Progenitor cell of endocrine pancreas (in vitro differentiated cells): ENCODE results near the gene PRMT3. TPM values are rescaled to one million over a fixed set of nuclear protein-coding genes. Genes with fewer than 3 reads are reported as not detected.
"Not testable (repeated sequence)": the region's sequence is repeated elsewhere in the genome, so short reads cannot be mapped to it uniquely, and the experiment has no call there.

Experiments
- DNase-seq: peaks from one replicate; pipeline ENCODE4 v3.0.0; 2021; ENCODE audit warnings: low spot score; ENCODE audit not compliant: unreplicated experiment
- H3K27ac Mint-ChIP-seq: 2 replicates; pipeline ENCODE4 v1.8.0; 2021; ENCODE audit warnings: mild to moderate bottlenecking, moderate library complexity, mixed read lengths
- H3K27me3 Mint-ChIP-seq: 2 replicates; pipeline ENCODE4 v1.8.0; 2021; ENCODE audit warnings: mixed read lengths
- H3K36me3 Mint-ChIP-seq: 2 replicates; pipeline ENCODE4 v1.8.0; 2022; ENCODE audit warnings: mixed read lengths; ENCODE audit not compliant: insufficient read depth
- H3K4me1 Mint-ChIP-seq: 2 replicates; pipeline ENCODE4 v1.8.0; 2021; ENCODE audit warnings: low read depth, mixed read lengths
- H3K4me3 Mint-ChIP-seq: 2 replicates; pipeline ENCODE4 v1.8.0; 2021; ENCODE audit warnings: low read depth, mild to moderate bottlenecking, moderate library complexity, mixed read lengths
- H3K9me3 Mint-ChIP-seq: 2 replicates; pipeline ENCODE4 v1.8.0; 2021; ENCODE audit warnings: low read depth, mixed read lengths
- CTCF ChIP-seq: fragments of 200-600 bp; sonication (generic); IDR thresholded peaks from one replicate; pipeline ENCODE4 v1.5.0; 2021; ENCODE audit warnings: antibody characterized with exemption, mild to moderate bottlenecking; ENCODE audit not compliant: unreplicated experiment
- total RNA-seq: library from RNA; stranded (reverse); gene quantifications from 2 replicates; pipeline ENCODE4 v1.2.1, GENCODE V29; 2021

The PRMT3 gene
- total RNA-seq, 1 donor from 2014 or later, result 12.2 TPM

DNA sequence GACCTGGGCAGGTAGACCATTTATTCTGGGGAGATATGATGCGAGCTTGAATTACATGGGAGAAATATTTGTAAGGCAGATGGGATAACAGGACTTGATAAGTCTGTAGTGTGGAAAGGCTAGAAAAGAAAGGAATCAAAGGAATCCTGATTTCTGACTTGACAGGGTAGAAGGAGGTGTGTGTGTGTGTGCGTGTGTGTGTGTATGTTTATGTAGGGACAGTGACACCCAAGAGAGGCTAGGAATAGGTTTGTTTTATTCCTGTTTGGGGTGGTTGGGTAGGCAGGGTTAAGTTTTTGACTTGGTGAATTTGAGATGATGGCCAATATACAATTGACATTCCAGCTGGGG lies 24.4 kb upstream of the PRMT3 start:
- Mint-ChIP-seq H3K4me1 (peaks cover 11% of the 10 kb centered on the region), H3K9me3 (no peaks in the 10 kb centered on the region), H3K27me3 (peaks cover 13% of the 10 kb centered on the region), H3K27ac (peak overlapping the region; percentile 81), H3K36me3 (no peaks in the 10 kb centered on the region), H3K4me3 (peak overlapping the region; percentile 73)
- no peak for TF ChIP-seq CTCF
- DNase-seq, result no peak

DNA sequence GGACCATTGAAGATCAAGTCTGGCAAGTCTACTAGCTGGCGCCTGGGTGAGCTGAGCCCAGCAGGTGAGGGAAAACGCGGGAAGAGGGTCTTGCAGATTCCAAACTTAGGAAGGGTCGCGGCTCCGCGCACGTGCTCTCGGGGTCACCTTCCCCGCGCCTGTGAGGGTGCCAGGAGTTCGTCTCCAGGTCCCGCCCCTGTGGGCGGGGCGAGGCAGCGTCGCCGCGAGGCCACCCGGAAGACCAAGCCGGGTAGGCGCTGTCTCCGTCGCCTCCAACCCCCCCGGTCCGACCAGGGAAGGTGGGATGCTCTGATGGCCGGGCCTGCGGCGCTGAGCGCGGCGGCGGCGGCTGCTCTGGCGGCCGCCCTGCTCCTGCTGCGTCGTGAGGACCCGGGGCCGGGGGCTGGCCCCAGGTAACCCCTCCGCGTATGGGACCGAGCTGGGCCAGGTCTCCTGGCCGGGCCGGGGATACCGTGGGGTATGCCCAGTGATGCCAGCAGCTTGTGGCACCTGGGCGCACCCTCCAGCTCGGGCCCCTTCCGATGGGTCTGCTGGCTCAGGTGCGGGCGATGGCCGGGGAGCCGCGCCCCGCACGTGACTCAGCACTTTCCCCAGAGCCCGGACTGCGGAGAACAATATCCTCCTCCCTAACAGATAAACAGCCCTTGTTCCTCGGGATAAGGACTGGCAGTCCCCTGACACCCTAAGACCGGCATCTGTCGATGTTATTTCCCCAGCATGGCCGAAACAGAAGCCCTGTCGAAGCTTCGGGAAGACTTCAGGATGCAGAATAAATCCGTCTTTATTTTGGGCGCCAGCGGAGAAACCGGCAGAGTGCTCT lies 23.8 kb upstream of the PRMT3 start, which contains the start of gene HTATIP2:
Gene HTATIP2, plus strand, starts transcription at position 215 of the 841 bp plus-strand sequence. Its CDS starts 524 bp downstream, at position 739.
- H3K27me3 Mint-ChIP-seq, result peaks cover 13% of the 10 kb centered on the region
- H3K36me3 Mint-ChIP-seq, result no peaks in the 10 kb centered on the region
- TF ChIP-seq CTCF, result no peak
- H3K9me3 Mint-ChIP-seq, result no peaks in the 10 kb centered on the region
- peak within 1 kb of the TSS; percentile 76 for H3K4me3 Mint-ChIP-seq
- H3K27ac Mint-ChIP-seq, result peak within 1 kb of the TSS; percentile 86
- peak; percentile 26 for DNase-seq
- peaks cover 14% of the 10 kb centered on the region for H3K4me1 Mint-ChIP-seq

DNA sequence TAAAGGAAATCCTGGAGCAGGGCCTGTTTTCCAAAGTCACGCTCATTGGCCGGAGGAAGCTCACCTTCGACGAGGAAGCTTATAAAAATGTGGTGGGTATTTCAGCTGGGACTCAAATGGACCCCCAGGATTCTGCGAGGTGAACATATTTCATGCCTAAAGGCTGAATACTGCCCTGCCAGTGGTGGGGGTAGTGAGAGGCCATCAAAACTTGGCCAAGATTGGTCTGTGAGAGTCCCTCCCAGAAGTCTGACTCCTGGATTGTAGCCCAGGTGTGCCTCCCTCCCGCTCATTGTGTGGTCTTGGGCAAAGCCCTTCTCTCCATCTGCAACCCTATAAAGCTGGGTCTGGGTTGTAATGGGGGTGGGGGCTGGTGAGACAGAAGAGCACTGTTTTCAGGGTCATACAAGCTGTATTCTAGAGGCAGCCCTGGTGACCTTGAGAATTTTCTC lies 23.1 kb upstream of the PRMT3 start:
- H3K36me3 Mint-ChIP-seq, result no peaks in the 10 kb centered on the region
- no peak for TF ChIP-seq CTCF
- H3K27ac Mint-ChIP-seq, result peak overlapping the region; percentile 86
- H3K9me3 Mint-ChIP-seq, result no peaks in the 10 kb centered on the region
- DNase-seq, result no peak
- peak overlapping the region; percentile 76 for H3K4me3 Mint-ChIP-seq
- peaks cover 13% of the 10 kb centered on the region for H3K27me3 Mint-ChIP-seq
- H3K4me1 Mint-ChIP-seq, result peaks cover 17% of the 10 kb centered on the region

DNA sequence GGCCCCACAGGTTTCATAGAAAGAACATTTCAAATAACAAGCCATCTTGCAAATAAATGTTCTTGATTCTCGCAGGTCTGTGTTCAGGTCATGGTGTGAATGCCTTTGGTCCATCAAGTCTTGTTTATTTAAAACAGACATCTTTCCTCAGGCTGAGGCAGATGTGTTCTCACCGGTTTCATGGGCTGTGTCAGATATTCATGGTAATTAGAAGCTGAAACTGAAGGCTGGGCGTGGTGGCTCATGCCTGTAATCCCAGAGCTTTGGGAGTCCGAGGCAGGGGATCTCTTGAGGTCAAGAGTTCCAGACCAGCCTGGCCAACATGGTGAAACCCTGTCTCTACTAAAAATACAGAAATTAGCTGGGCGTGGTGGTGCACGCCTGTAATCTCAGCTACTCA lies 22.1 kb upstream of the PRMT3 start:
- not testable (repeated sequence) for H3K36me3 Mint-ChIP-seq, H3K9me3 Mint-ChIP-seq, H3K27ac Mint-ChIP-seq, H3K4me3 Mint-ChIP-seq, DNase-seq
- H3K4me1 Mint-ChIP-seq, result peaks cover 17% of the 10 kb centered on the region
- peaks cover 13% of the 10 kb centered on the region for H3K27me3 Mint-ChIP-seq

DNA sequence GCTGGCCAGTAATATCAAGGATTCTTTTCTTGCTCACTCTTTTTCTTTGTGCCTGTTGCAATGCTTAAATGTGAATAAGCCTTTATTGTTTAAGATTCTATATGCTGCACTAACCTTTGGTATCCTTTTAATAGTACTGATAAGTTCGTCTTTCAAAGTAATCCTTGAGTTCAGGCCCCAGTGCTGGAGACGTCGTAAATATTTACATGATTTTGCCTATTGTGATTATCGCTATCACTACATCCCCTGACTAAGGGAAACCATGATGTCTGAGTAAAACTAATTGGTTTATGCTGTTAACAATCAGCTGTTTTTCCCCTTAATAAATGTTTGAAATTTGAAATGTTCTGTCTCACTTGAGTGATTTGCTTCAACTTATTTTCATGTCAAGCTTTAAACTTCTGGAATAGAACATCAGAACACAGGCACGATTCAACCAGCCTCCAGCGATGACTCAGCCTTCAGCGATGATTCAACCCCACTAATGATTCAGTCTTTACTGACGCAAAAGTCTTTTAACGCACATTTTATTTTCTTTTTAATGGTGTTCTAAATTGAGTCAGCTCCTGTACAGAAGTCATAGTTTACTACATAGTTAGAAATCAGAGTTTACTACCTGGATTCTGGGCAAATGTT lies 20.1 kb upstream of the PRMT3 start:
- H3K27ac Mint-ChIP-seq, result no peak overlapping the region
- no peaks in the 10 kb centered on the region for H3K9me3 Mint-ChIP-seq
- TF ChIP-seq CTCF, result no peak
- DNase-seq, result no peak
- H3K36me3 Mint-ChIP-seq, result no peaks in the 10 kb centered on the region
- peaks cover 10% of the 10 kb centered on the region for H3K27me3 Mint-ChIP-seq
- peaks cover 17% of the 10 kb centered on the region for H3K4me1 Mint-ChIP-seq
- no peak overlapping the region for H3K4me3 Mint-ChIP-seq
